Keratinocyte (primary cell): ENCODE results near the gene LRP11. TPM values are rescaled to one million over a fixed set of nuclear protein-coding genes. Genes with fewer than 3 reads are reported as not detected.

Source experiments
- DNase-seq: peaks from one replicate; pipeline ENCODE4 v3.0.0-alpha.2; 2011; ENCODE audit warnings: low read depth, missing footprints, low spot score
- FAIRE-seq: peaks from 2 replicates; lab custom pipeline; 2011; peaks lifted over from hg19 to GRCh38; lab: Jason Lieb, UNC
- H2AFZ ChIP-seq: 2 replicates; pipeline ENCODE4 v1.6.0; 2012; ENCODE audit warnings: low read length, control low read depth, inconsistent platforms; ENCODE audit not compliant: control insufficient read depth
- H3K27ac ChIP-seq: 2 replicates; pipeline ENCODE4 v1.5.1; 2011; ENCODE audit warnings: low read length; ENCODE audit not compliant: control insufficient read depth, insufficient read depth
- H3K27me3 ChIP-seq: 3 replicates; pipeline ENCODE4 v1.6.0; 2011; ENCODE audit warnings: low read length; ENCODE audit not compliant: control insufficient read depth, insufficient read depth; ENCODE audit errors: extremely low read depth
- H3K36me3 ChIP-seq, 2 experiments: 2 replicates in 1 of 2; 3 replicates in 1 of 2; pipeline ENCODE4 v1.5.1; 2011; ENCODE audit warnings: low read length in 2 of 2, mild to moderate bottlenecking in 1 of 2; ENCODE audit not compliant: control insufficient read depth in 2 of 2, insufficient read depth in 2 of 2; ENCODE audit errors: extremely low read depth in 1 of 2
- H3K4me1 ChIP-seq: 3 replicates; pipeline ENCODE4 v1.5.1; 2011; ENCODE audit warnings: low read length; ENCODE audit not compliant: control insufficient read depth, insufficient read depth; ENCODE audit errors: extremely low read depth
- H3K4me2 ChIP-seq: 3 replicates; pipeline ENCODE4 v1.6.0; 2011; ENCODE audit warnings: low read depth, low read length; ENCODE audit not compliant: control insufficient read depth, insufficient read depth; ENCODE audit errors: extremely low read depth
- H3K4me3 ChIP-seq, 3 experiments: fragments of 200-600 bp in 1 of 3; sonication (generic) in 1 of 3; 2 replicates in 2 of 3; 3 replicates in 1 of 3; pipeline ENCODE4 v1.5.1; 2011 to 2016; ENCODE audit warnings: low read length in 3 of 3, mild to moderate bottlenecking in 3 of 3, control low read depth in 2 of 3, inconsistent platforms in 1 of 3, low read depth in 1 of 3, mixed read lengths in 1 of 3, mixed run types in 1 of 3, moderate library complexity in 1 of 3; ENCODE audit not compliant: control insufficient read depth in 2 of 3, insufficient read depth in 2 of 3; ENCODE audit errors: extremely low read depth in 1 of 3
- H3K79me2 ChIP-seq: 2 replicates; pipeline ENCODE4 v1.6.0; 2012; ENCODE audit warnings: low read length; ENCODE audit not compliant: control insufficient read depth, insufficient read depth
- H3K9ac ChIP-seq: 3 replicates; pipeline ENCODE4 v1.6.0; 2011; ENCODE audit warnings: low read length; ENCODE audit not compliant: control insufficient read depth, insufficient read depth; ENCODE audit errors: extremely low read depth
- H3K9me1 ChIP-seq: 3 replicates; pipeline ENCODE4 v1.6.0; 2011; ENCODE audit warnings: low read length; ENCODE audit not compliant: control insufficient read depth, insufficient read depth; ENCODE audit errors: extremely low read depth
- H3K9me3 ChIP-seq: 2 replicates; pipeline ENCODE4 v1.5.1; 2012; ENCODE audit warnings: low read depth, low read length; ENCODE audit not compliant: control insufficient read depth
- H4K20me1 ChIP-seq: 3 replicates; pipeline ENCODE4 v1.6.0; 2011; ENCODE audit warnings: low read length; ENCODE audit not compliant: control insufficient read depth, insufficient read depth; ENCODE audit errors: extremely low read depth
- CTCF ChIP-seq, 3 experiments: IDR thresholded peaks in 1 of 3; conservative IDR thresholded peaks in 1 of 3; optimal IDR thresholded peaks in 1 of 3; 2 replicates in 2 of 3; 3 replicates in 1 of 3; pipeline versions ENCODE3 to v1.5.1; 2011; ENCODE audit warnings: low read length in 3 of 3, mild to moderate bottlenecking in 3 of 3, moderate library complexity in 2 of 3, control low read depth in 1 of 3, inconsistent platforms in 1 of 3; ENCODE audit not compliant: insufficient read depth in 2 of 3; ENCODE audit errors: extremely low read depth in 1 of 3
- EZH2 ChIP-seq: IDR thresholded peaks from one replicate; pipeline ENCODE4 v1.6.1; 2012; ENCODE audit warnings: inconsistent platforms, mild to moderate bottlenecking, low read length, moderate library complexity
- dilution Hi-C: fragments of 300-500 bp; cut with MboI; formaldehyde crosslinking; loops from one replicate; pipeline ENCODE4 v1.7.0; 2020; ENCODE audit warnings: low sequenced_read_pairs; ENCODE audit not compliant: extremely low pct_ligation_motif_present
- polyA minus RNA-seq, 3 experiments: library from RNA; depleted of rRNA, polyadenylated mRNA; stranded (reverse); fragments of >200 nt; gene quantifications; 1 replicate in 1 of 3; 2 replicates in 1 of 3; 3 replicates in 1 of 3; pipeline ENCODE4 v1.2.3, GENCODE V29; 2011
- polyA plus RNA-seq, 5 experiments: library from polyadenylated mRNA; depleted of rRNA in 3 of 5; stranded (reverse) in 3 of 5; stranded (forward) in 1 of 5; unstranded in 1 of 5; fragments of >200 nt; gene quantifications; 1 replicate in 1 of 5; 2 replicates in 3 of 5; 3 replicates in 1 of 5; pipeline versions ENCODE4 v1.2.1 to v1.2.3, GENCODE V29; 2011 to 2012; ENCODE audit warnings: missing spikeins in 2 of 5, low read depth in 1 of 5, low replicate concordance in 1 of 5

Gene LRP11
- polyA plus RNA-seq (26.4 to 49.2 TPM (median 31.1 TPM) in 3 replicates), polyA minus RNA-seq (46.2 to 99.9 TPM (median 57.1 TPM) in 3 replicates)
- polyA plus RNA-seq (2011; ENCODE audit: low read depth) = 48.7 TPM
- 23.3 and 33.9 TPM in 2 replicates for polyA plus RNA-seq (2011; cell fraction: cytosol; rRNA removed)
- polyA plus RNA-seq (2011; cell fraction: nucleus; rRNA removed) = 44.9 and 52.7 TPM in 2 replicates
- 25.2 and 70.7 TPM in 2 replicates for polyA plus RNA-seq (2012; ENCODE audit: low replicate concordance)
- 46.0 TPM for polyA minus RNA-seq (2011; cell fraction: cytosol; rRNA and poly(A)+ RNA removed)
- polyA minus RNA-seq (2011; cell fraction: nucleus; rRNA and poly(A)+ RNA removed) = 46.4 and 66.9 TPM in 2 replicates

- peak within 1 kb of the TSS; percentile 58 to 97 (median 86) for H3K4me3 ChIP-seq
- H3K36me3 ChIP-seq = peaks cover 2 to 9% of the 10 kb centered on the region in 2 experiments
- H3K79me2 ChIP-seq = peaks cover 29% of the 10 kb centered on the region
- H3K9me3 ChIP-seq = no peaks in the 10 kb centered on the region
- no peaks in the 10 kb centered on the region for H3K9me1 ChIP-seq
- no peaks in the 10 kb centered on the region for H3K27me3 ChIP-seq
- no peaks in the 10 kb centered on the region for H4K20me1 ChIP-seq
- H3K4me2 ChIP-seq = peak within 1 kb of the TSS; percentile 92
- H3K4me1 ChIP-seq = peaks cover 32% of the 10 kb centered on the region
- TF ChIP-seq CTCF (optimal IDR thresholded peaks at IDR 0.05 in 1 of 3, IDR thresholded peaks at IDR 0.05 in 1 of 3, conservative IDR thresholded peaks at IDR 0.05 in 1 of 3; ENCODE audit: extremely low read depth in 1 of 3, insufficient read depth in 2 of 3, low read length in 3 of 3) (no peak), EZH2 (no peak)
- dilution Hi-C loops = no loop called here
- peak within 1 kb of the TSS; percentile 89 for H2AFZ ChIP-seq
- H3K9ac ChIP-seq = peak within 1 kb of the TSS; percentile 89
- H3K27ac ChIP-seq = peak within 1 kb of the TSS; percentile 94
- DNase-seq (no peak), FAIRE-seq (no peak)
Observed at GRCh38 chr6:149863698-149864577, at the start of gene LRP11. Gene LRP11 (minus strand): TSS chr6:149864359. CDS start chr6:149864020, 339 bp downstream.

- Histone ChIP-seq H3K27me3 (no peaks in the 10 kb centered on the region), H3K4me3 (no peak overlapping the region), H2AFZ (no peak overlapping the region), H3K4me1 (peaks cover 9% of the 10 kb centered on the region), H3K27ac (no peak overlapping the region), H3K9me1 (no peaks in the 10 kb centered on the region), H3K9ac (no peak overlapping the region), H3K4me2 (no peak overlapping the region), H3K36me3 (peaks cover 0 to 2% of the 10 kb centered on the region in 2 experiments), H3K79me2 (no peaks in the 10 kb centered on the region), H4K20me1 (no peaks in the 10 kb centered on the region), H3K9me3 (peaks cover 1% of the 10 kb centered on the region)
- DNase-seq = no peak
- dilution Hi-C loops = no loop called here
- no peak for TF ChIP-seq EZH2
- TF ChIP-seq CTCF (optimal IDR thresholded peaks at IDR 0.05 in 1 of 3, IDR thresholded peaks at IDR 0.05 in 1 of 3, conservative IDR thresholded peaks at IDR 0.05 in 1 of 3; ENCODE audit: extremely low read depth in 1 of 3, insufficient read depth in 2 of 3, low read length in 3 of 3) = no peak
- no peak for FAIRE-seq
Observed at GRCh38 chr6:149913540-149914240, 49.5 kb upstream of the LRP11 start.
